Stimulated activated CD4-positive, alpha-beta T cell treated with anti-CD3 and anti-CD28 coated beads, Interleukin-4, amount 100 ng/mL, for 48 hours (primary cell): ENCODE results near the gene PPP2R2B.

Experiments
- DNase-seq, 2 donors: peaks; one replicate each; pipeline ENCODE4 v3.0.0-alpha.2; 2020; ENCODE audit warnings: low read depth in 2 of 2

The PPP2R2B gene

DNA sequence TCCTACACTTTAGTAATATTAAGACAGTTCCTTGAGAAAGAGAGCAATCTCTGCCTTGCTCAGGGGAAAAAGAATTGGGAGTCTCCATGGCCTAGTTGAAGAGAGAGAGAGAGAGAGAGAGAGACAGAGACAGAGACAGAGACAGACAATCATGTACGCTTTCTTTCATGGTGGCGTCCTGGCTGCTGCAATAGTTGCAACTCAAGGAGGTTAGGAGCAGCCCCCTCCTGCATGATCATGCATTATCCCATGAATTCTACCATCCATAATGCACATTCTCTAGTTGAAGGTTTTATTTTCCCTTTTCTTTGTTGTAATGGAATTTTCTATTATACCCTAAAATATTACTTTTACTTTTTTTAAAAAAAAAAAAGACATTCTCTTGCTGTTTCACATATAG lies 50.7 kb downstream of the PPP2R2B start:
- no peak for DNase-seq

DNA sequence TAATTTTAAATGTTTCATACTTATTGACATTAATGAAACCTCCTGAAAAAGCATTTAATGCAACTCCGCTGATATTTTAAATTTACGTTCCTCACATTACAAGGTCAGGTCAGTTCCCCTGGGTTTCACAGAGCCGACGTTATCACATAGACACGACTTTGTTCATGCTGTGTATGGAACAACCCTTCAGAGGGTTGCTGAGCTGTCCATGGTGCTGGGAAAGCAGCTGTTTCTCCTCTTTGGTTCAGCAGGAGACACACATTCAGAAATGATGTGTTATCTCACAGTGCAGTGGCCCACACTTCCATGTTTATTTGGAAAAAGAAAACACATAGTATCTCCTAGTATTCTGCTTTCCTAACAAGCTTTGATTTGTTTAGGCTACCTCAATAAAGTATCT lies 53.5 kb downstream of the PPP2R2B start:
- DNase-seq = peak in 1 of 2 donors; percentile 1

DNA sequence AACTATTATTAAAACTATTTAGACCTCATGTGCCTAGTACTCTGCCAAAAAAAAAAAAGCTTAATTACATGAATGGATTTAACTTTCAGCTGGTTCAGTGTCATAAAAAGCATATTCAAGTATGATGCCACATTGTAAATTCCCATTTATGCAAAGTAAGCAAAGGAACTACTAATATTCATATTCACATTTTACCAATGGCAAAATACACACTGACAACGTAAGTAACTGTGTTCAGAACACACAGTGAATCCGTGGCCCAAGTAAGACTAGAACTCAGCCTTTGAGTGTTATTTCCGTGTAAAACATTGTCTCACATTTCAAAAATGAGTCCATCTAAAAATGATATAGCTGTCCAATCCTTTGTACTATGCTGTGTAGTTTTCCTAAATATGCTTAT lies 56.8 kb downstream of the PPP2R2B start:
- DNase-seq = no peak

DNA sequence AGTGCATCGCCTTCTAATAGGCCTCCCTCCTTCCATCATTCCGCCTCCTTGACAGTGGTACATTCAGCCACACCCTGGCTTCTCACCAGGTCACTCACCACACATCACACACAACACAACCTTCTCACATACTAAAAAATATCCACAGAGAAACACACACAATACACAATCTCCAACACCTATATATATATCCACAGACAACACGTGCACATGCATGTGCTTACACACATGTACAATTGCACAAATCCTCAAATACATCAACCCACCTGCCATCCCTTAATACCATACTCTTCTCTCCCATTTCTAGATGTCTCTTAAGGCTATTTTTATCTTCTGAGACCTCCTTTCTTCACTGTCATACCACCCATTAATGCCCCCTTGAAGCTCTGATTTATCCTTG lies 57.6 kb downstream of the PPP2R2B start:
- DNase-seq = no peak

DNA sequence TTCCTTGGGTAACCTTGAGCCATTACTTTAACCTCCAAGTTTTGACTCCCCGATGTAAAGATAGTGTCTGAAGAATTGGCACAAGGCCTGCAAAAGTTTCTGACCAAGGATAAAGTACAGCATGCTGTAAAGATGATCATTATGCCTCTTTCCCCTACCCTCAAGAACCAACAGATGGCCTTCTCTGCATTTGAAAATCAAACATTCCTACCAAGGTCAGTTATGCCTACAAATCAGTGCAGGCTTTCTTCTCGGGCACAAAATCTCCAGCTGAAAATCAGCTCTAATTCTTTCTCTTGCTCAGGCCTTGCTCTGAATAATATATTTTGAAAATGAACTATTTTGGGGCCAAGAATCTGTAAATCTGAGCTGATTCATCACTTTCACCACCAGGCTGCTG lies 59.7 kb downstream of the PPP2R2B start:
- no peak for DNase-seq

DNA sequence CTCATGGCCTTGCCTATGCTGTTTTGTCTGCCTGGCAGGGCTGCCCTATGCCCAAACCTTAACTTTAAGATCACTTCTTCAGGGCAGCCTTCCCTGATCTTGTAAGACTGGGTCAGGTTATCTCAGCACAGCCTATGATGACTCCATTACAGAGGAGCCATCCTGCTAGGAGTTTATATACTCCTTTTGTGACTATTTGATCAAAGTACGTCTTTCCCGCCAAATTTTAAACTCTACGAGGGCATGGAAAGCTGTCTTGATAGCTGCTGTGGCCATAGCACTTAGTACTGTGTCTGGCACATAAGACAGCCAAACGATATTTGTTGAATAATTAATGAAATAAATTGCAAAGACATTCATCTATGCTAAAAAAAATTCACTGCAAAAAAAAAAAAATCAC lies 60.6 kb downstream of the PPP2R2B start:
- DNase-seq = no peak

DNA sequence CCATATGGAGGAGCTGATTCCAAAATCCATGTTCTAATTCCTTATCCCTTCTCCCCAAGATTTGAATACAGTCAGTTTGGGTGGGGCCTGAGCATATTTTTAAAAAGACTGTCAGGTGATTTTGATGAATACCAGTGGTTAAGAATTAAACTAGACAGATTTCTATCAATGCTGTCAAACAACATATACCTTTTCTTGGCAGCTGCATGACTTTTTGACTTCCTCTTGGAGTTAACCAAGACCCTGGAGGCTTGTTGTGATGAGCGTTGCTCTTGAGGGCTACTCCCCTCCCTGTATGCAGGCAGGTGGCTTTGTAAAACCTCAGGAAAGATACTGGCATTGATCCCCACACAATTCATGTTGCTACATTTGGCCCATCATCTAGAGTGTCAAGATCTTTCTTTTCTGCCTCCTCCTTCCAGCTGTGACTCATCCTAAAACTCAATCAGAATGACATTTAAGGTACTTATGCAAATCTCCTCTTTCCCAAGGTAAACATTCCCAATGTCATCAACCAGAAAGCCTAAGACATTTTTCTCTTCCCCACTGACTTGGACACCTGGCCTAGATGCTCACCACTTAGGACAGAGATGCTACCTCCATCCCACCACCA lies 61.7 kb downstream of the PPP2R2B start:
- DNase-seq = no peak

DNA sequence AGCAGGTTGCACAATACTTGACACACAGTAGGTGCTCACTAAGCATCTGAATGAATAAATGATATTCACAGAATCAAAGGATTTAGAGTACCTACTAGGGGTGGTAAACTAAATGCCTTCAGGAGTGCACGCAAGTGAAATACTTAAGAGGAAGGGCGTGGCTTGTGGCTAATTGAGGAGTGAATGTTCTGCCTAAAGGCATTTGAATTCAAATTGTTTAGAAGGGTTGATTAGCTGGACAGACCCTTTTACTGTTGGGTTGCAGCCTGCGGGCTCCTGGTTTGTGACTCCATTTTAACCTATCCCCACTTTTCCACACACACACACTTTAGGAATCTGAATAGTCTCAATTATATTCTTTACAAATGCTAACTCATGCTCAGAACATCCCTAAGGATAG lies 63.1 kb downstream of the PPP2R2B start:
- no peak for DNase-seq

DNA sequence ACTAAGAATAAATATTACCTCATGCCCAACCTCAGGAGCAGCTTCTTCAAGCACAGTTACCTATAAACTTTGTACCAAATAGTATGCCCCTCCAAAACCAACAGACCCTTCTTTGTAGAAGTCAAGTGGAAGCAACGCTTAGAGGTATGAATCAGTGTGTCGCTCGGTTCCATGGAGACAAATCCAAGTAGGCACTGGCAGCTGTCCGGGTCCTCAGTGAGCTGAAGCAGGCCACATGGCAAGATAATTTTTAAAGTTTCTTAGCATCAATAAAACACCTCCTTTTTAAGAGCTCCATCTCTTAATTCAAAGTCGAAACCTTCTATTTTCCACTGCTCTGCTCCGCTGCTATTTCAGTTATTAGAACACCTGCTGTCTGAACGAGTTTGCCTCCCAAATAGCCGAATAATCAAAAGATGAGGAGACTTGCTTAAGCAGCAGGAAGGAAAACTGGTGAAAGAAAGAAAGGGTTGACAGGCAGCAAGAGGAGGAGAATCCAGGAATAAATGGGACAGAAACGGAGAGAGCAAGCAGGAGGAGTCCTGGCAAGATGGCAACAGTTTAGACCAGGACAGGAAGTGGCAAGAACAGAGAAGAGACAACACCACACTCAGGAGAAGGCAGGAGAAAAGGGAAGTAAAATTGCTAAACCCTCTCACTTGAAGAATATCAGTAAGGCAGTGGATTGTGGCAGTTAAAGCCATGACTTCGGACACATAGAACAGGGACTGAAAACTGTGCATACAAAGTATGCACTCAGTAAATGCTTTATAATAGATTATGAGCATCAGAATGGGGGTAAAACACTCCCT lies 65.0 kb downstream of the PPP2R2B start:
- DNase-seq = no peak

DNA sequence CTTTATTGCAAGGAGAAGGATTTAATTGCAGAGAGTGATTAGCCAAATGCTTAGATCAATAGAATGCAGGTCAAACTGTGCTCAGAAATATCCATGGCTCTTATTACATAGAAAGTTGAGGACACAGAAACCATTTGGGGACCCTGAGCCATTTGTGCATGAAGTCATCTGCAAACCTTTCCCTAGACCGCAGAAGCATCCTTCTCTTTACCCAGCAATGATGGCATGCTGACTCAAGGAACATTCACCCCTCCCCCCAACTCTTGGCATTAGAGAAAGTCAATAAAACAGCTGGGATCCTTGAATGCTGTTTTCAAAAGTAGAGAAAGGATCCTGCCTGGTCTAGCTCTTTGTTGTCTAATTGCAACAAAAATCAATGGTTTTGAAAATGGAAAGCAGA lies 73.5 kb downstream of the PPP2R2B start:
- DNase-seq = no peak

DNA sequence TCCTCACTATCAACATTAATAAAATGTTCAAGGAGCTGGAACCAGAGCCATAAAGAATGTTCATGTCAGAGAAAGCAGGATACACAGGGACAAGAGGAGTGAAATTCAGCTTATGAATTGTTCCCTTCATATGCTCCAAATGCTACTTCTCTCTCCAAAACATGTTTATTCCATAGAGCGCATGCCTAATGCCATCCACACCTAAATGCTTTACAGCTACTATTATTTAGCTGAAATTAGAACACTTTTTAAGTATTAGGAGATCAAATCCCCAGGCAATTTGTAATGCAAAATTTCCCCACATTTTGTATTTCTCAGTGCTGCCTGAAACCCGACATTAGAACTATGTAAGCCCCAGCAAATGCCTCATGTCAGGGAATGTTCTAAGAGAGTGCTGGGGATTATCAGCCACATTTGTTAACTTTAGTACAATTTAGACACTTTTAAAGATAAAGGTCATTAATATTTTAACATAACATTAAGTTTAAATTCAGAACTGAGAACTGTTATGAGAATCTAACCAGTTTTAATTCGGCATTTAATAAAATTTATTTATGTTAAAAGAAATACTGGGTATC lies 75.5 kb downstream of the PPP2R2B start:
- DNase-seq = no peak

DNA sequence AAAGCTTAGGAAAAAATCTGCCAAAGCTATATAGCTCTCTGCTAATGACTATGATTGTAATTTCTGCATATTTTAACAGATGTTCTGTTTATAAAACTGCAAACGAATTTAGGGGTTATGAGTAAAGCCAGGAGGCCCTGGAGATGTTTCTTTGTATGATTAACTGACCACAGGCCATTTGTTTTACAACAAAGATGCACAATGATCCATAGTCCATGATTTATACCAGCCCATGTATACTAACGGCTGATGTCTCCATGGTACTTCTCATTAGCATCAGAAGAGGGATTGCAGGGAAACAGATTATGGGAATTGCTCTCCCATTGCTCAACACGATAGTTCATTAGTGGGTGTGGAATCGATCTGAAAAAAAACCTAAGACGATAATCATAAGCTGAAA lies 78.9 kb downstream of the PPP2R2B start:
- DNase-seq = no peak

DNA sequence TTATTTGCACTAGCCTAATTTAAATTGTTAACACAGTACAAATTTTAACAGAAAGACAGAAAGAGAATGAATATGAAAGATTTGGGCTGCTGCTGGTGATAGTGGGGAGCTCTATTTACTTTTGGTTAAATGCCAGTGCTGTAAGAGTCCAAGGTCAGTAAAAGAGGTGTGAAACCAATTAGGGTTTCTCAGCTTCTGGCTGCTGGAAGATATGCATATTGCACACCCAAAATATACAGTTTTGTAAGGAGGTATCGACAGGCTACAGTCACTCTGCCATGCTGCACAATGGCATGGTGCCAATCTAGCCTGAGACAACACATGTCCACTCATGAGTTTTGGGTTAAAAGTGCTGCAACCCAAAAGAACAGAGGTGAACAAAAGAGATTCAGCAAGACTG lies 79.3 kb downstream of the PPP2R2B start:
- no peak for DNase-seq

DNA sequence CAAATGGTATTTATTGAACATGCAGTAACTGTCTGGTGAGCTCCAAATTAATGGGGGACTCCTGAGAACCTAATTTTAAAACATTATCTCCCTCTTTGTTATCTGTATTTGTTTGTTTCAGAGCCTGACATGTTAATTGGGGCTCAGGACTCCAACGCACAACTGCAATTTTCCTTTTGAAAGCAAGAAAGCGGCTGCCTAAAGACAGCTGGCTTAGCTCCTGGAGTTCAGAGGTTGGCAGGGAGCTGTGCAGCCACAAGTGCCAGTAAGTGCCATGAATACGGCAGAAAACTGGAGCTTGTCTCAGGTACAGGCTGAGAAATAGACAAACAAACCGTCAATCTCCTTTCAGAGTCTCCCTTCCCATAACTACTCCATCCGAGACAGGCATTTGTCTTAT lies 80.9 kb downstream of the PPP2R2B start:
- no peak for DNase-seq

DNA sequence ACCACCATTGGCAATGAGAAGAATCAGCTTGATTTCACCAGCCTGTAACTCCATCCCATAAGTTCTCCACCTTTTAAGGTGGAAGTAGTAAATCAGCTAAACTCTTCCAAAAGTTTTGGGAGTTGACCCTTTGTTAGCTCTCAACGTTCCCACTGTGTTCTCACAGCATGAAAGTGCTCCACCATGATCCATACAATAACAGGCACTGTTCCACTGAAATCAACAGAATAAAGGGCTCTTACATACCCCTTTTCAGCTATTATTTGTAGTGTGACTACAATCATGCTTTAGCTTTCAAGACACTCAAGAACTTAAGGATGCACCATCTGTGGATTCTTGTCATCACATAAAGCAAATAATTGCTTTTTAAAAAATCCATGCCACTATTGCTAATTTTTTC lies 81.6 kb downstream of the PPP2R2B start:
- DNase-seq = no peak

DNA sequence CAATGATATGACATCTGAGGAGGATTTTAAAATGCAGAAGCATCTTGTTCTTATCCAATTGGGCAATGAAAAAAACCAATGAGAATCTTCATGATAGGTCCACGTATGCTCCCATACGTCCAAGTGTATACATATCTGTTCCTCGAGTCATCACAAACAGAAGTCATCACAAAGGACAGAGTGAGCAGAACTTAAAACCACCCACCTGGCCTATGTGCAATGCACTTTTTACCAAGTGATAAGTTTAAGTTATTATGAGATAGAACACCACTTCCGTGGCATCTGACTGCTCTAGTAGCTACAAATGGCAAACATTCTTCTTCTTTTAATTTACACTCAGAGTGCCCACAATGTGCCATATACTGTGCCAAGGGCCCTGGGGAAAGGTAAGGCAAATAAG lies 82.4 kb downstream of the PPP2R2B start:
- no peak for DNase-seq

DNA sequence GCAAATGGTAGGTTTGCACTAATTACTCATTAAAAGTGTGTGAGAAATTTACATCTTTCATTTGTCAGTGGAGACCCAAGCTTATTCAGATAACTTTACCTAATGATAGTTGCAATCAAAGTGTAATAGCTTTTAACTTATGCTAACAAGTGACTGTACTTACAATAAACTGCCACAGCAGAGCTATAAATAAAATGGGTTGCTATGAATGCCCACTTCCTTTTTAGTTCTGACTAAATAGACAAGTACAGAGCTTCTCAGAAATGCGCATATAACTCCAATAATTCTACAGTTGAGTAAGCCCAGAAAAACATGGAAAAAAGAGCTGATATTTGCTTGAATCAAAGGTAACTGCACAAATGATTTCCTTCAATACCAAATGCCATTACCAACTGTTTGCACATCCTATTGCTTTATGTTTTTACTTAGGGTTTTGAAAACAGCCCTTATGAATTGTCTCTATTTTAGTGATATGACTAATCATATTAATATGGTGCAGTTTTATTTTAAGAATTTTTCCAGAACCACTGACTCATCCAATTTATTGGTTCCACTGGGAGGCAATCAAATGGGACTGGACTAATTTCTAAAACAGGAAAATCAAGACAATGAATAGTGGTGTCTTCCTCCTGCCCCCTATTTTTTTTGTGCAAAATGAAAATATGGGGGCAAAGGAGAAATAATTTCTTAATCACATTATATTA lies 84.1 kb downstream of the PPP2R2B start:
- no peak for DNase-seq

DNA sequence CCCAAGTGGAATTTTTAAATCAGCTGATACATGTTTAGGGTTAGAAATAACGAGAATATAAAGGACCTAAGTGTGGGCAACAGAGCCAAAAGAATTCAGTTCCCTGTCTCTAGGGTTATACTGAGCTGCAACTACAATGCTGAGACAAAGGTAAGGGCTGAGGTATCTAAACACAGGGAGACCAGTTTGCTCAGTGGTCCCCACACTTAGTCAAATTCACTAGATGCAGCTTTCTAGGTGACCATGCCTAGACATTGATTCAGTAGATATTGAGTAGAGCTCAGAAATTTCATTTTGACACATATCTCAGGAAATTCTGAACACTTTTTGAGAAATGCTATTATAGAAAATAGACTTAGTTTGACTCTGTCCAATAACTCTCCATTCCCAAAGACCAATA lies 84.8 kb downstream of the PPP2R2B start:
- DNase-seq = no peak

DNA sequence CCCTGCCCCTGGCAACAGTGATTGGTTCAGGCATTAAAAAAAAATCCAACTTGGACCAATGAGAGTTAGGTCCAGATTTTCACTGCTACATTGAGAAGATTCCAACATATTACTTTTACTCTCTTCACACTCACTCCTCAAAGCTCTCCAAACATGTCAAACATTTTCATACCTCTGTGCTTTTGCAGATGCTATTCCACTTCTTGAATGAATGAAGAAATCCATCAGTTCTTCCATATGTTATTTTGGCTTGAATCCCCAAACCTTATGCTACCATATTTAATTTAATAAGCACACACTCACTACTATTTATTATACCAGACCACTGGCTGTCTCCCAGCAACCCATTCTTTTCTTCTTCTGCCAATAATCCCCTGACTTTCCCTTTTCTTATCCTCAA lies 87.1 kb downstream of the PPP2R2B start:
- DNase-seq = no peak

DNA sequence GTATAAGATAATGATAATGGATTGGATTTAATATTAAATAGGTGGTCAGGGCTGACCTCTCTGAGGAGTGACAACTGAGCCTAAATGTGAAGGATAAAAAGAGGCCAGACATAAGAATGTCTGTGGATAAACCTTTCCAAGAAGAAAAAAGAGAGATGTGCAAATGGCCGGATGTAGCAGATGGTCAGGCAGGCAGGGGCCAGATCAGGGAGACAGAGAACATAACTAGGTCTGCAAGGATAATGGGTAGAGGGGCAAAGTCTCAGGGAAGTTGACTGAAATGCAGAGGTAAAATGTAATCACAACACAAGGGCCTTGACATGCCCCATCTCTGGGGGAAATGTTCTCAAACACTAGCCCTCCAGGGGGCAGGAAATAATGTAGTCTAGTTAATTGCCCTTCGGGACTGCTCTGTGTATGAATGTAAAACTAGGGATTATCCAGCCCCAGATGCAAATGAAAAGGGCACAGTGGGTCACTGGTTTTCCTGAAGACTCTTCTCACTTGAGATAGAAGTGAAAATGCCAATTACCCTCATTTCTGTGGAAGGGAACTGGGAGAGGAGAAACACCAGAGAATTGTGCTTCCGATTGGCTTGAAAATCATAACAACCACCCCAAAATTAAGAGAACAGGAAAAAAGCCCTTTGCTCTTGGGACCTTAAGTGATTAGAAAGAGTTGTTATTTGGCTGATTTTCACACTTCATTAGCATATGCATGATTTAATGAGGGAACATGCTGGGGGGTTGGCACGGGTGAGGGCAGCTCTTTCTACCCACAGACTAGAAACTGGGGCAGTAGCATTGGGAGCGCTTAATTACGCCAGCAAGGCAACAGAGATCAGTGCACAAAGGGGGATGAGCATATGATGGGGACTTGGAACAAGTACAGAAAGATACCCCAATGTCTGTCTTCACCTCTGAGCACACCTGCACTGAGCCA lies 88.6 kb downstream of the PPP2R2B start:
- DNase-seq = no peak

DNA sequence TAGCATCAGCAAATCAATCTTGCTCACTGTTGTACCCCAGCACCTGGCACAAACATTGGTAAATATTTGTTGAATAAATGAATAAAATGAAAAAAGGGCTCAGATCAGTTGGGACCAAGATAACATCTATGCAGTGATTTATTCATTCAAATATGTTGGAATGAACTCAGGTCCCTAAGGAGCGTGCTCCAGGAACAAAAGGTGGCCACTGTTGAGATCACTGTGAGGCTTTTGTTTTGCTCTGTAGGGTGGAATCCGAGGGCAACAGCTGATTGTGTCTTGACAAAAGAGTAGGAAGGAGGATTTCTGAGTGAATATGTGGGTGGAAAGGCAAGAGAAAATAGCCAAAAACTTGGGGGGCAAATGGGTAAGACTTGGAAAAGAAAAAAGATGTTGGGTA lies 89.7 kb downstream of the PPP2R2B start:
- DNase-seq = no peak

DNA sequence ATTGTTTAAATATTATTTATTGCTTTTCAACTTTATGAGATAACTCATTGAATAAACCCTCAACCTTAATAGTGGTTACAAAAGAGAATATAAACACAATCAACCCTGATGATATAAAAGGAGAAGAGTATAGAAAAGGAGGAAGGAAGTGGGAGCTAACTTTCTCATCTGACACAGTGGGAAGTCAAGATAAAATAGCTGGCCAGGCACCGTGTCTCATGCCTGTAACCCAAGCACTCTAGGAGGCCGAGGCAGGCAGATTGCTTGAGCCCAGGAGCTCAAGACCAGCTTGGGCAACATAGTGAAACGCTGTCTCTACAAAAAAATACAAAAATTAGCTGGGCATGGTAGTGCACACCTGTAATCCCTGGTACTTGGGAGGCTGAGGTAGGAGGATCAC lies 93.5 kb downstream of the PPP2R2B start:
- no peak for DNase-seq
